HCT116 (cell line): ENCODE measurements around the gene TFCP2L1. TPM values are rescaled to one million over a fixed set of nuclear protein-coding genes. Genes with fewer than 3 reads are reported as not detected.

Source experiments
- ATAC-seq: fragments of 200-7000 bp; cut with Tn5 transposase; 2 replicates; pipeline ENCODE4 v1.9.1; 2020; ENCODE audit warnings: mild to moderate bottlenecking, moderate library complexity
- BruUV-seq: library from RNA; stranded (reverse); fragments of 400-500 nt; replicated peaks from 2 replicates; lab custom pipeline; 2021; lab: Mats Ljungman, UMichigan
- CTCF ChIA-PET: fragments of 300-600 bp; sonication (Branson Sonifier 250); formaldehyde crosslinking; loops from one replicate; lab custom pipeline; 2021; ENCODE audit warnings: antibody characterized with exemption; lab: Charles Lee
- POLR2A ChIA-PET: fragments of 300-600, 350-600 bp; sonication (Branson Sonifier 250); formaldehyde crosslinking; loops from one replicate; lab custom pipeline; 2021; ENCODE audit warnings: antibody characterized with exemption; lab: Charles Lee
- RAD21 ChIA-PET, 2 experiments: fragments of 300-600 bp; sonication (Branson Sonifier 250); formaldehyde crosslinking; loops; one replicate each; lab custom pipeline; 2023; ENCODE audit warnings: low total read pairs in 2 of 2; ENCODE audit not compliant: uncharacterized antibody in 2 of 2, unreplicated experiment in 2 of 2, low non-redundant PET in 1 of 2; lab: Charles Lee
- DNase-seq: peaks from one replicate; pipeline ENCODE4 v3.0.0-alpha.2; 2010; ENCODE audit warnings: low read depth, low spot score
- H2AFZ ChIP-seq: fragments of 200-600 bp; shearing (Covaris generic), sonication (generic); 2 replicates; pipeline ENCODE4 v1.6.1; 2017; ENCODE audit warnings: low read depth, mixed run types, mixed read lengths, antibody characterized with exemption, low read length; ENCODE audit not compliant: poor library complexity, severe bottlenecking
- H3K27ac ChIP-seq: 2 replicates; pipeline ENCODE4 v1.5.1; 2012; ENCODE audit warnings: low read depth, low read length
- H3K27me3 ChIP-seq: fragments of 200-600 bp; sonication (generic); 2 replicates; pipeline ENCODE4 v1.6.1; 2016; ENCODE audit warnings: mixed run types, low read length, mixed read lengths; ENCODE audit not compliant: insufficient read depth
- H3K36me3 ChIP-seq, 2 experiments: fragments of 200-500 bp in 1 of 2; fragments of 200-600 bp in 1 of 2; sonication (Bioruptor generic) in 1 of 2; sonication (generic) in 1 of 2; 2 replicates each; pipeline versions ENCODE4 v1.5.1 to v1.6.1; 2014 to 2016; ENCODE audit warnings: low read length in 2 of 2, inconsistent platforms in 1 of 2, mixed read lengths in 1 of 2, mixed run types in 1 of 2; ENCODE audit not compliant: insufficient read depth in 2 of 2, control insufficient read depth in 1 of 2
- H3K4me1 ChIP-seq, 2 experiments: fragments of 200-600 bp in 1 of 2; sonication (generic) in 1 of 2; 2 replicates each; pipeline versions ENCODE4 v1.5.1 to v1.6.1; 2012 to 2017; ENCODE audit warnings: low read length in 2 of 2, inconsistent platforms in 1 of 2, mild to moderate bottlenecking in 1 of 2, mixed read lengths in 1 of 2, mixed run types in 1 of 2, moderate library complexity in 1 of 2; ENCODE audit not compliant: insufficient read depth in 2 of 2, control insufficient read depth in 1 of 2
- H3K4me2 ChIP-seq: fragments of 200-600 bp; sonication (generic); 2 replicates; pipeline ENCODE4 v1.6.1; 2017; ENCODE audit warnings: mixed run types, low read length, mixed read lengths
- H3K4me3 ChIP-seq, 2 experiments: fragments of 200-600 bp in 1 of 2; sonication (generic) in 1 of 2; replicated peaks in 1 of 2; 2 replicates each; pipeline ENCODE4 v1.5.1; 2011 to 2016; ENCODE audit warnings: low read length in 2 of 2, control low read depth in 1 of 2, low read depth in 1 of 2, mild to moderate bottlenecking in 1 of 2, mixed read lengths in 1 of 2, mixed run types in 1 of 2
- H3K79me2 ChIP-seq: fragments of 200-600 bp; sonication (generic); 2 replicates; pipeline ENCODE4 v1.6.1; 2017; ENCODE audit warnings: mild to moderate bottlenecking, mixed run types, low read length, moderate library complexity, mixed read lengths; ENCODE audit not compliant: insufficient read depth
- H3K9ac ChIP-seq: fragments of 200-600 bp; sonication (generic); 2 replicates; pipeline ENCODE4 v1.6.1; 2016; ENCODE audit warnings: low read length, mixed read lengths
- H3K9me2 ChIP-seq: fragments of 200-600 bp; sonication (generic), shearing (Covaris generic); 2 replicates; pipeline ENCODE4 v1.6.1; 2017; ENCODE audit warnings: mixed run types, mild to moderate bottlenecking, moderate library complexity; ENCODE audit not compliant: insufficient read depth
- H3K9me3 ChIP-seq, 2 experiments: fragments of 200-500 bp in 1 of 2; fragments of 200-600 bp in 1 of 2; sonication (Bioruptor generic) in 1 of 2; sonication (generic) in 1 of 2; 2 replicates each; pipeline ENCODE4 v1.6.1; 2014 to 2017; ENCODE audit warnings: low read length in 2 of 2, mixed read lengths in 2 of 2, inconsistent platforms in 1 of 2, low read depth in 1 of 2, mild to moderate bottlenecking in 1 of 2, mixed run types in 1 of 2, moderate library complexity in 1 of 2; ENCODE audit not compliant: control insufficient read depth in 1 of 2, insufficient read depth in 1 of 2
- H4K20me1 ChIP-seq: fragments of 200-600 bp; sonication (generic), shearing (Covaris generic); 2 replicates; pipeline ENCODE4 v1.6.1; 2017; ENCODE audit warnings: mixed run types, mild to moderate bottlenecking, moderate library complexity; ENCODE audit not compliant: insufficient read depth
- CBX3 ChIP-seq: IDR thresholded peaks from 2 replicates; pipeline ENCODE4 v1.6.1; 2012; ENCODE audit warnings: low read depth
- EGR1 ChIP-seq: IDR thresholded peaks from 2 replicates; pipeline ENCODE4 v1.6.1; 2012; ENCODE audit warnings: low read depth
- ELF1 ChIP-seq: IDR thresholded peaks from 2 replicates; pipeline ENCODE4 v1.6.1; 2012; ENCODE audit warnings: low read depth, borderline replicate concordance
- EZH2 ChIP-seq: fragments of 200-600 bp; sonication (generic); IDR thresholded peaks from 2 replicates; pipeline ENCODE4 v1.6.1; 2017; ENCODE audit warnings: antibody characterized with exemption, mixed run types
- FOSL1 ChIP-seq: IDR thresholded peaks from 2 replicates; pipeline ENCODE4 v1.6.1; 2012; ENCODE audit warnings: low read depth
- MAX ChIP-seq: IDR thresholded peaks from 2 replicates; pipeline ENCODE4 v1.6.1; 2012
- POLR2A ChIP-seq: IDR thresholded peaks from 2 replicates; pipeline ENCODE4 v1.7.0; 2011; ENCODE audit warnings: borderline replicate concordance; ENCODE audit not compliant: insufficient read depth, insufficient read length; ENCODE audit errors: extremely low read depth
- POLR2AphosphoS5 ChIP-seq: IDR thresholded peaks from 2 replicates; pipeline ENCODE4 v1.6.1; 2011; ENCODE audit warnings: mild to moderate bottlenecking, low read depth, low read length, moderate library complexity
- TCF7L2 ChIP-seq: IDR thresholded peaks from 2 replicates; pipeline ENCODE4 v1.7.0; 2011; ENCODE audit warnings: borderline replicate concordance, inconsistent platforms; ENCODE audit not compliant: insufficient read depth, insufficient read length; ENCODE audit errors: extremely low read depth
- YY1 ChIP-seq: IDR thresholded peaks from 2 replicates; pipeline ENCODE4 v1.6.1; 2011; ENCODE audit warnings: low read length, low read depth, moderate library complexity, mild to moderate bottlenecking; ENCODE audit not compliant: insufficient replicate concordance; ENCODE audit errors: extremely low read depth
- ZNF274 ChIP-seq: fragments of 200-500 bp; sonication (Bioruptor generic); IDR thresholded peaks from 2 replicates; pipeline ENCODE4 v1.6.1; 2014; ENCODE audit warnings: mild to moderate bottlenecking, low read depth, low read length, inconsistent platforms
- intact Hi-C: fragments of 100-400 bp; cut with micrococcal nuclease; formaldehyde crosslinking; loops from 2 replicates; pipeline ENCODE4 v1.10.0; 2022
- total RNA-seq: library from RNA; stranded (reverse); gene quantifications from one replicate; pipeline ENCODE4 v1.2.1, GENCODE V29; 2021; ENCODE audit not compliant: unreplicated experiment
- TF ChIP-seq, protein P1 (sequence below): IDR thresholded peaks from 2 replicates; pipeline ENCODE4 v1.6.1; 2012; ENCODE audit warnings: low read depth

The TFCP2L1 gene
- total RNA-seq, 1 experiment from 2014 or later, result 8.4 TPM

- H3K4me1 ChIP-seq, result no peaks in the 10 kb centered on the region
- no peak overlapping the region for H3K4me3 ChIP-seq
- H2AFZ ChIP-seq, result no peak overlapping the region
- no peaks in the 10 kb centered on the region for H3K9me2 ChIP-seq
- intact Hi-C loops, result no loop called here
- RAD21 ChIA-PET, result no interaction called here
- no peak for ATAC-seq
- CTCF ChIA-PET, result no interaction called here
- BruUV-seq, result no TSS peak
- no peak overlapping the region for H3K4me2 ChIP-seq
- DNase-seq, result no peak
- no peaks in the 10 kb centered on the region for H3K9me3 ChIP-seq
- POLR2A ChIA-PET, result no interaction called here
- no peaks in the 10 kb centered on the region for H4K20me1 ChIP-seq
- H3K27ac ChIP-seq, result no peak overlapping the region
- no peak for TF ChIP-seq TCF7L2
- no peak for TF ChIP-seq POLR2A
- TF ChIP-seq CBX3, result no peak
- no peak for TF ChIP-seq YY1
- TF ChIP-seq EGR1, result no peak
- TF ChIP-seq POLR2AphosphoS5, result no peak
- TF ChIP-seq MAX, result no peak
- TF ChIP-seq FOSL1, result no peak
- no peak for TF ChIP-seq ZNF274
- TF ChIP-seq, protein P1, sequence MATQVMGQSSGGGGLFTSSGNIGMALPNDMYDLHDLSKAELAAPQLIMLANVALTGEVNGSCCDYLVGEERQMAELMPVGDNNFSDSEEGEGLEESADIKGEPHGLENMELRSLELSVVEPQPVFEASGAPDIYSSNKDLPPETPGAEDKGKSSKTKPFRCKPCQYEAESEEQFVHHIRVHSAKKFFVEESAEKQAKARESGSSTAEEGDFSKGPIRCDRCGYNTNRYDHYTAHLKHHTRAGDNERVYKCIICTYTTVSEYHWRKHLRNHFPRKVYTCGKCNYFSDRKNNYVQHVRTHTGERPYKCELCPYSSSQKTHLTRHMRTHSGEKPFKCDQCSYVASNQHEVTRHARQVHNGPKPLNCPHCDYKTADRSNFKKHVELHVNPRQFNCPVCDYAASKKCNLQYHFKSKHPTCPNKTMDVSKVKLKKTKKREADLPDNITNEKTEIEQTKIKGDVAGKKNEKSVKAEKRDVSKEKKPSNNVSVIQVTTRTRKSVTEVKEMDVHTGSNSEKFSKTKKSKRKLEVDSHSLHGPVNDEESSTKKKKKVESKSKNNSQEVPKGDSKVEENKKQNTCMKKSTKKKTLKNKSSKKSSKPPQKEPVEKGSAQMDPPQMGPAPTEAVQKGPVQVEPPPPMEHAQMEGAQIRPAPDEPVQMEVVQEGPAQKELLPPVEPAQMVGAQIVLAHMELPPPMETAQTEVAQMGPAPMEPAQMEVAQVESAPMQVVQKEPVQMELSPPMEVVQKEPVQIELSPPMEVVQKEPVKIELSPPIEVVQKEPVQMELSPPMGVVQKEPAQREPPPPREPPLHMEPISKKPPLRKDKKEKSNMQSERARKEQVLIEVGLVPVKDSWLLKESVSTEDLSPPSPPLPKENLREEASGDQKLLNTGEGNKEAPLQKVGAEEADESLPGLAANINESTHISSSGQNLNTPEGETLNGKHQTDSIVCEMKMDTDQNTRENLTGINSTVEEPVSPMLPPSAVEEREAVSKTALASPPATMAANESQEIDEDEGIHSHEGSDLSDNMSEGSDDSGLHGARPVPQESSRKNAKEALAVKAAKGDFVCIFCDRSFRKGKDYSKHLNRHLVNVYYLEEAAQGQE, result no peak
- no peak for TF ChIP-seq EZH2
- no peak for TF ChIP-seq ELF1
- H3K27me3 ChIP-seq, result no peaks in the 10 kb centered on the region
- no peak overlapping the region for H3K9ac ChIP-seq
- H3K36me3 ChIP-seq, result no peaks in the 10 kb centered on the region
- no peaks in the 10 kb centered on the region for H3K79me2 ChIP-seq
These were observed 53.5 kb downstream of the TFCP2L1 start for GRCh38 chr2:121231385-121232000.
